Esophagus squamous epithelium (tissue), 5 donors: ENCODE results near the gene DUS2. TPM values are rescaled to one million over a fixed set of nuclear protein-coding genes. Genes with fewer than 3 reads are reported as not detected.
"Not testable (repeated sequence)": the region's sequence is repeated elsewhere in the genome, so short reads cannot be mapped to it uniquely, and the experiment has no call there.

Experiments
- DNase-seq: peaks from one replicate; lab custom pipeline; 2025; lab: John Stamatoyannopoulos, UW
- H3K27ac ChIP-seq, 4 donors: fragments of 200-600 bp; sonication (generic); one replicate each; pipeline ENCODE4 v1.5.1; 2016 to 2019; ENCODE audit warnings: mild to moderate bottlenecking in 1 of 4
- H3K27me3 ChIP-seq, 4 donors: fragments of 200-600 bp; sonication (generic); 1 replicate in 3 of 4; 2 replicates in 1 of 4; pipeline versions ENCODE4 v1.5.1 to v1.6.0; 2017 to 2021; ENCODE audit warnings: antibody characterized with exemption in 1 of 4
- H3K36me3 ChIP-seq, 3 donors: fragments of 200-600 bp; sonication (generic); one replicate each; pipeline ENCODE4 v1.5.1; 2016 to 2019
- H3K4me1 ChIP-seq, 3 donors: fragments of 200-600 bp; sonication (generic); one replicate each; pipeline ENCODE4 v1.5.1; 2017 to 2019
- H3K4me3 ChIP-seq, 4 donors: fragments of 200-600 bp; sonication (generic); 1 replicate in 3 of 4; 2 replicates in 1 of 4; pipeline ENCODE4 v1.5.1; 2016 to 2019; ENCODE audit warnings: mild to moderate bottlenecking in 2 of 4, moderate library complexity in 1 of 4
- H3K9me3 ChIP-seq, 3 donors: fragments of 200-600 bp; sonication (generic); one replicate each; pipeline ENCODE4 v1.5.1; 2016 to 2019
- POLR2A ChIP-seq, 4 donors: fragments of 450-650 bp; IDR thresholded peaks; one replicate each; pipeline ENCODE4 v1.6.1; 2017; ENCODE audit warnings: antibody characterized with exemption in 4 of 4, mild to moderate bottlenecking in 4 of 4, moderate library complexity in 3 of 4
- WGBS, 2 donors: methylation state at CpG; one replicate each; pipeline ENCODE4 v1.1.5; 2018; 5-methylcytosine and 5-hydroxymethylcytosine counted together
- intact Hi-C: fragments of 100-400 bp; cut with DNase I; formaldehyde crosslinking; loops from one replicate; pipeline ENCODE4 v1.15.0; 2022
- total RNA-seq, 4 donors: library from RNA; depleted of rRNA; stranded (reverse); fragments of >200 nt; gene quantifications; one replicate each; pipeline ENCODE4 v1.1.0, GENCODE V29; 2016
- TF ChIP-seq, protein P1 (sequence below), 6 experiments: fragments of 450-650 bp in 4 of 6; fragments of 200-600 bp in 2 of 6; sonication (generic) in 2 of 6; IDR thresholded peaks; one replicate each; pipeline ENCODE4 v1.5.1; 2016 to 2019; ENCODE audit warnings: antibody characterized with exemption in 6 of 6, mild to moderate bottlenecking in 4 of 6, moderate library complexity in 4 of 6
- donor health status: DM: yes; HTN: yes; CAD: no.

DUS2 gene
- total RNA-seq, 4 donors from 2014 or later, result 9.9 to 26.1 (median 14.7) TPM

DNA sequence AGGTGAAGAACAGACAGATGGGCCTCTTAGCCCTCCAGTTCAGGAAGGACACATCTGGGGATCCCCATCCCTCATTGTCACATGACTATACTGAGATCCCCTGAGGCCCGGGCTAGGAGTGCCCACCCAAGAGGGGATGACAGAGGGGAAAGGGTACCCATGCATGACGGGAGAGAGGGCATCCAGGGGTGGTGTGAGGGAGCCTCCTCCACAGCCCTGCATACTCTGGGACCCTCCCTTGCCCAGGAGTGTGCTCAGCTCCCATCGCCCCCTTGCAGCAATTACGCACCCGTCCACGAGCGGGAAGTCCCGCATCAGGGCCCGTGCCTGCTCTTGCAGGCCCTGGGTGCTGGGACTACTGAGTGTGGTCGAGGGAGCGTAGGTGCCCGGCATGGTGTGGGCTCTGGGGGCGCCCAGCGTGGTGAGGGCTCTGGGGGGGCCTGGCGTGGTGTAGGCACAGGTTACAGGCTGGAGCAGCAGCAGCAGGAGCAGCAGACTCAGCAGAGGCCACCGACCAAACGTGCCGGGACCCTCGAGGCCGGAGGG, 30.4 kb upstream of the DUS2 start:
- peaks cover 10 to 15% (median 14%) of the 10 kb centered on the region in 3 donors for H3K4me1 ChIP-seq
- TF ChIP-seq, protein P1, sequence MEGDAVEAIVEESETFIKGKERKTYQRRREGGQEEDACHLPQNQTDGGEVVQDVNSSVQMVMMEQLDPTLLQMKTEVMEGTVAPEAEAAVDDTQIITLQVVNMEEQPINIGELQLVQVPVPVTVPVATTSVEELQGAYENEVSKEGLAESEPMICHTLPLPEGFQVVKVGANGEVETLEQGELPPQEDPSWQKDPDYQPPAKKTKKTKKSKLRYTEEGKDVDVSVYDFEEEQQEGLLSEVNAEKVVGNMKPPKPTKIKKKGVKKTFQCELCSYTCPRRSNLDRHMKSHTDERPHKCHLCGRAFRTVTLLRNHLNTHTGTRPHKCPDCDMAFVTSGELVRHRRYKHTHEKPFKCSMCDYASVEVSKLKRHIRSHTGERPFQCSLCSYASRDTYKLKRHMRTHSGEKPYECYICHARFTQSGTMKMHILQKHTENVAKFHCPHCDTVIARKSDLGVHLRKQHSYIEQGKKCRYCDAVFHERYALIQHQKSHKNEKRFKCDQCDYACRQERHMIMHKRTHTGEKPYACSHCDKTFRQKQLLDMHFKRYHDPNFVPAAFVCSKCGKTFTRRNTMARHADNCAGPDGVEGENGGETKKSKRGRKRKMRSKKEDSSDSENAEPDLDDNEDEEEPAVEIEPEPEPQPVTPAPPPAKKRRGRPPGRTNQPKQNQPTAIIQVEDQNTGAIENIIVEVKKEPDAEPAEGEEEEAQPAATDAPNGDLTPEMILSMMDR (IDR thresholded peaks at IDR 0.05), result no peak
- TF ChIP-seq POLR2A (IDR thresholded peaks at IDR 0.05), result no peak
- H3K4me3 ChIP-seq, result peak overlapping the region in 2 of 4 donors; percentile 43 to 61
- H3K9me3 ChIP-seq, result no peaks in the 10 kb centered on the region
- peak overlapping the region; percentile 76 to 84 (median 82) for H3K27ac ChIP-seq
- DNase-seq, result no peak
- intact Hi-C loops, result loop anchor here (5.0 kb wide), 1 partner anchor 50 kb away; no protein-coding TSS in a partner anchor
- 66 to 76% methylated on average over 5 to 9 of the region's 20 CpGs for WGBS, 2 donors
- no peaks in the 10 kb centered on the region for H3K36me3 ChIP-seq
- no peaks in the 10 kb centered on the region for H3K27me3 ChIP-seq

DNA sequence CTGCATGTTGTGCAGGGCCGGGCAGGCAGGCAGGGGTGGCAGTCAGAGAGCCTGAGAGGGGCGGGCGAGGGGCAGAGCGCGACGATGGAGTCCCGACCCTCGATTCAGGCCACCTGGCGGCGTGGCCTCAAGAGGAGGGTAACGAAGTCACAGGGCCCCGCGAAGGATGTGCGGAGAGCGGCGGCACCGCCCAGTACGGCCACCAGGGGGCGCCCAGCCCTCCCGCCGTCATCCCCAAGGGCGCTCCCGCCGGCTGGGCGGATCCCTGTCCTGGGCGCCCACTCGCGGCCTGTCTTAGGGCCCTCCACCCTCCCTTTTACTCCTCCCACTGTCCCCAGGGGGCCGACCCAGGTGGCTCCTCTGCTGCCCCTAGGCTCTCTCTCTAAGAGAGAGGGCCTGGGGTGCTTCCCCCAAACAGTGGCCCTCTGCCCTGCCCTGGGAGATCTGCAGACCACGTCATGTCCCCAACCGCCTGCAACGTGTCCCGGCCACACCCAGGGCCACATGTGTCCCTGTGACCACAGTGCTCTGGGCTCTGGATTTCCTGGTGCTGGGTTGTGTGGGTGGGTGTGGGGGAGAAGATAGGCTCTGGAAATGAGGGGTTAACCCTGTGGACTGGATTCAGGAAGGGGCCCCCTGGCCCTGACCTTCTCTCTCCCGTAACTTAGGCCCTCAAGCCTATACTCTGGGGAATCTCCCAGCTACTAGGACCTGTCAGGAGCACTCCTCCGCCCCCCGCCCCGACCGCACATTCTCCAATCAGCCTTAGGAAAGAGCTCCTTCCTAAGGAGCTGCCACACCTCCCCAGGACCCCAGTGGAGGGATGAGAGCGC, 29.7 kb upstream of the DUS2 start:
- no peaks in the 10 kb centered on the region for H3K9me3 ChIP-seq
- 0% methylated on average over 6 of the region's 39 CpGs; no CpG with 5 or more reads in 1 of the 2 donors for WGBS, 2 donors
- H3K36me3 ChIP-seq, result no peaks in the 10 kb centered on the region
- H3K4me3 ChIP-seq, result peak overlapping the region; percentile 21 to 61 (median 43)
- H3K4me1 ChIP-seq, result peaks cover 10 to 15% (median 14%) of the 10 kb centered on the region in 3 donors
- peak; percentile 61 for DNase-seq
- intact Hi-C loops, result loop anchor here (5.0 kb wide), 1 partner anchor 49 kb away; no protein-coding TSS in a partner anchor
- no peaks in the 10 kb centered on the region for H3K27me3 ChIP-seq
- H3K27ac ChIP-seq, result peak overlapping the region; percentile 76 to 84 (median 82)
- TF ChIP-seq POLR2A (IDR thresholded peaks at IDR 0.05), result no peak
- TF ChIP-seq, protein P1 (IDR thresholded peaks at IDR 0.05), result peak; percentile 98 to 100 (median 99)

DNA sequence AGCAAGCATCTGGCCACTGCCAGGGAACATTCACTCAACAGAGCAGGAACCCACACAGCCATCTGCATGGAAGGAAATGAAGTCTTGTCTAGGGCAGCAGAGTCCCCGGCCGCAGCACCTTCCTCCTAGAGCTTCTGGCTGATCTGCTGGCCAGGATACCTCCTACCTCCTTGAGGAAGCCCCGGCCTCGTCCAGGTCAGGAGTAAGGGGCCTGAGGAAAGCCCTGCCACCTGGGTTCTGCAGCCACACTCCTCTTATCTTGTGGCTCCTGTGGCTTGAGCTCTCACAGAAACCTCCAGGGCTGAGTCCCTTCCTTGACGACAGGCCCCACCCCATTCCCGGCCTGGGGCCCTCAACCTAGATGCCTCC, 29.1 kb upstream of the DUS2 start:
- WGBS, 2 donors, result 49% methylated on average over 4 of the region's 6 CpGs; no CpG with 5 or more reads in 1 of the 2 donors
- intact Hi-C loops, result loop anchor here (5.0 kb wide), 1 partner anchor 48 kb away; no protein-coding TSS in a partner anchor

DNA sequence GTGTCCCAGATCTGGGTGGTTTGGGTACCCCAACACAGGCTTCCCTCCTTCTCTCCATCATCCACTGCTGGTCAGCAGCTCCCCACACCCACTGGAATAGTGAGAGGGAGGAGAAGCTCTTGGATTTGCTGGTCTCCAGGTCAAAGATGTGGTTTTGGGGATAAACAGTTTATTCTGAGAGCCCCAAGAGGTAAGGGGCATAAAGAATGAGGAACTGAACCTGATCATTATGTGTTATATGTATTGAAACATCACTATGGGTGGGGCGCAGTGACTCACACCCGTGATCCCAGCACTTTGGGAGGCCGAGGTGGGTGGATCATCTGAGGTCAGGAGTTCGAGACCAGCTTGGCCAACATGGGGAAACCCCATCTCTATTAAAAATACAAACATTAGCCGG, 27.7 kb upstream of the DUS2 start:
- no peak for DNase-seq
- intact Hi-C loops, result no loop called here
- H3K36me3 ChIP-seq, result no peaks in the 10 kb centered on the region
- no peaks in the 10 kb centered on the region for H3K9me3 ChIP-seq
- H3K27me3 ChIP-seq, result no peaks in the 10 kb centered on the region
- TF ChIP-seq POLR2A (IDR thresholded peaks at IDR 0.05), result no peak
- TF ChIP-seq, protein P1 (IDR thresholded peaks at IDR 0.05), result no peak
- 44 to 48% methylated on average over 5 of the region's 5 CpGs for WGBS, 2 donors
- H3K4me3 ChIP-seq, result no peak overlapping the region
- H3K4me1 ChIP-seq, result peaks cover 10 to 26% (median 14%) of the 10 kb centered on the region in 3 donors
- H3K27ac ChIP-seq, result no peak overlapping the region

More for the DNA sequence above, 29.1 kb upstream of the DUS2 start:
- H3K4me1 ChIP-seq, result peaks cover 10 to 15% (median 14%) of the 10 kb centered on the region in 3 donors
- H3K4me3 ChIP-seq, result peak overlapping the region in 1 of 4 donors; percentile 43
- DNase-seq, H3K27me3 ChIP-seq, H3K36me3 ChIP-seq, H3K9me3 ChIP-seq: not testable (repeated sequence)
- peak overlapping the region; percentile 76 to 84 (median 82) for H3K27ac ChIP-seq

DNA sequence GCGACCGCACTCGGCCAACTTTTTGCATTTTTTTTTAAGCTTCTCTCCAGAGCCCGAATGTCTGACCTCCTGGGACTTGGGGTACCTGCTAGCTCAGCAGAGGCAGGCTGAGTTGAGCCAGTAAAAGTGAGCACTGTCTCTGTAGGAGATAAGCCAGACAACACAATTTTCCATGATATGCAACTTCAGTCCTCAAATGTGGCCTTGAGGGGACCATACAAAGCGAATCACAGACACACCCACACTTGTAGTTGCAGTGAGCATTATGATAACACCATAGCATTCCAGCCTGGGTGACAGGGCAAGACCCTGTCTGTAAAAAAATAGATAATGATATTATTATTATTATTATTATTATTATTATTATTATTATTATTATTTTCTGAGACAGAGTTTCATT, 26.4 kb upstream of the DUS2 start:
- intact Hi-C loops, result no loop called here
- Histone ChIP-seq H3K27me3 (no peaks in the 10 kb centered on the region), H3K4me3 (no peak overlapping the region), H3K9me3 (no peaks in the 10 kb centered on the region), H3K36me3 (no peaks in the 10 kb centered on the region), H3K27ac (no peak overlapping the region), H3K4me1 (peaks cover 10 to 26% (median 14%) of the 10 kb centered on the region in 3 donors)
- TF ChIP-seq, protein P1 (IDR thresholded peaks at IDR 0.05), result no peak
- TF ChIP-seq POLR2A (IDR thresholded peaks at IDR 0.05), result no peak
- 91 to 100% methylated on average over 2 to 4 of the region's 5 CpGs for WGBS, 2 donors
- DNase-seq, result no peak

DNA sequence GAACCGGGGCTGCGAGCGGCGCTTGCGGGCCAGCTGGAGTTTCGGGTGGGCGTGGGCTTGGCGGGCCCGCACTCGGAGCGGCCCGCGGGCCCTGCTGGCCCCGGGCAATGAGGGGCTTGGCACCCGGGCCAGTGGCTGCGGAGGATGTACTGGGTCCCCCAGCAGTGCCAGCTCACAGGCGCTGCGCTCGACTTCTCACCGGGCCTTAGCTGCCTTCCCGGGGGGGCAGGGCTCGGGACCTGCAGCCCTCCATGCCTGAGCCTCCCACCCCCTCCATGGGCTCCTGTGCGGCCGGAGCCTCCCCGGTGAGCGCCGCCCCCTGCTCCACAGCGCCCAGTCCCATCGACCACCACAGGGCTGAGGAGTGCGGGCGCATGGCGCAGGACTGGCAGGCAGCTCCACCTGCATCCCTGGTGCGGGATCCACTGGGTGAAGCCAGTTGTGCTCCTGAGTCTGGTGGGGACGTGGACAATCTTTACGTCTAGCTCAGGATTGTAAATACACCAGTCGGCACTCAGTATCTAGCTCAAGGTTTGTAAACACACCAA, 24.8 kb upstream of the DUS2 start:
- H3K4me3 ChIP-seq, H3K9me3 ChIP-seq, H3K36me3 ChIP-seq, DNase-seq, H3K27me3 ChIP-seq, intact Hi-C loops, H3K27ac ChIP-seq: not testable (repeated sequence)
- peaks cover 6 to 19% (median 7%) of the 10 kb centered on the region in 3 donors for H3K4me1 ChIP-seq
- WGBS, 2 donors, result 87 to 100% methylated on average over 4 to 7 of the region's 36 CpGs
